HG03457 (cell line): ENCODE measurements around the gene RSRC1.
"Not testable (repeated sequence)": the region's sequence is repeated elsewhere in the genome, so short reads cannot be mapped to it uniquely, and the experiment has no call there.

Experiments used
- ATAC-seq: cut with Tn5 transposase; IDR thresholded peaks from one replicate; pipeline ENCODE4 v1.9.1; 2021; ENCODE audit warnings: moderate number of reproducible peaks; ENCODE audit not compliant: unreplicated experiment

RSRC1 gene

GRCh38 chr3:158109804-158110657 is at the start of gene RSRC1:
Gene RSRC1 (plus strand): TSS chr3:158110089. CDS start chr3:158122105, 12,016 bp downstream.
- peak; percentile 72 for ATAC-seq

DNA sequence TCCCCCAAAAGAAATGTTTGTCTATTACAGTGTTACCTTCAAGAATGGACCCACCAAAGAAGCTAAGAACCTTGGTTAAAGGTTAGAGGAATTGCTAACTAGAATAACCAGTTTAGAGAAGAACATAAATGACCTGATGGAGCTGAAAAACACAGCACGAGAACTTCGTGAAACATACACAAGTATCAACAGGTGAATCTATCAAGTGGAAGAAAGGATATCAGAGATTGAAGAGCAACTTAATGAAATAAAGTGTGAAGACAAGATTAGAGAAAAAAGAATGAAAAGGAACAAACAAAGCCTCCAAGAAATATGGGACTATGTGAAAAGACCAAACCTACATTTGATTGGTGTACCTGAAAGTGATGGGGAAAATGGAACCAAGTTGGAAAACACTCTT is 44.3 kb upstream of the RSRC1 start:
- ATAC-seq: not testable (repeated sequence)

DNA sequence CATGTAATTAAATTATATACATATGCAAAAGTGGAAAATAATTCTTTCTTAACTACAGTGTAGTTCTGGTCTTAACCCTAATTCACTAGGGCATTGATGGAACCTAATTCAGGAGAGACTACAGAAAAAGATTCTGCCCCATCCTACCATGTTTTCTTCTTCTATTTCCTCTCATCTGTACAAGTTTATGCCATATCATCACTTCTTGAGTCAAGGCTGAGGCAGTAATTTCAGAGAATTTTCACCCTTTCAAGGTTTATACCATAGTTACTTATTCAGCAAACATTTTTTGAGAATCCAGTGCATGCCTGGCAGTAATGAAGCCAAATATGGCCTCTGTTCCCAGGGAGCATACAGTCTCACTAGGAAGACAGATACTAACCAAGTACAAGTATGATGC is 37.1 kb upstream of the RSRC1 start:
- no peak for ATAC-seq

DNA sequence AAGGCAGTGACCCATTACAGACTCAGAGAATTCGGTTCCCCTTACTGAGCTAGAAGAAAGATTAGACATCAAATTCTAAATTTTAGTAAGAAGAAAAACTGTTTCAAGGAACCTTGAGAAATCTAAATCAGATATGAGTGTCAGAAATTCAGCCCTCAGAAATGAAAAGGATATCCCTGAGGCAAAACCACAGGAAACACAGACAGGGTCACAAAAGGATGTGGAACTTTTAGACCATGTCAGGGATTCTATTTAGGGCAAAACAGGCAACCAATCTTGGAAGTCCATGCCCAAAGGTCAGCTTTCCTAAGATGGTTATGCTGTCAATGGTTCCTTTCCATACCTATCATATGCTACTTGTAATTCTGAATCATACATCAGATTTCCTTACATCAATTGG is 35.3 kb upstream of the RSRC1 start:
- ATAC-seq: no peak

- ATAC-seq: no peak
Measured at GRCh38 chr3:158079599-158079998, 30.3 kb upstream of the RSRC1 start.

DNA sequence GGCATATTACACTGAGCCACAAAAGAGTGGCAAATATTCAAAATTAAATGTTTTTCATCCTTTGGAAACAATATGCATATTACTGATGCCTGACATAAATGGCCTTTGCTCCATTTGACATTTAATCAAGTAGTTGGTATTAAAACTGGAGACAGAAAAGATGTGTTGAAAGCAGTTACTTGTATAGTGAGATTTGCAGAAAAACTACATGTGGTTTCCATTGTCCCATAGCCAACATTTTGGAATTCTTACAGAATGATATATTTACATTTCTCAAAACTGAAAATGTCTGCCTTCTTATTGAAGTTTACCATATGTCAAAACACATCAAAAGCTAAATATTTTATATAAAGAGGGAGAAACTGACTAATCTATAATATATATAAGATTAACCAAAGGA is 25.2 kb upstream of the RSRC1 start:
- ATAC-seq: no peak

GRCh38 chr3:158085358-158085757 is 24.5 kb upstream of the RSRC1 start:
- no peak for ATAC-seq

DNA sequence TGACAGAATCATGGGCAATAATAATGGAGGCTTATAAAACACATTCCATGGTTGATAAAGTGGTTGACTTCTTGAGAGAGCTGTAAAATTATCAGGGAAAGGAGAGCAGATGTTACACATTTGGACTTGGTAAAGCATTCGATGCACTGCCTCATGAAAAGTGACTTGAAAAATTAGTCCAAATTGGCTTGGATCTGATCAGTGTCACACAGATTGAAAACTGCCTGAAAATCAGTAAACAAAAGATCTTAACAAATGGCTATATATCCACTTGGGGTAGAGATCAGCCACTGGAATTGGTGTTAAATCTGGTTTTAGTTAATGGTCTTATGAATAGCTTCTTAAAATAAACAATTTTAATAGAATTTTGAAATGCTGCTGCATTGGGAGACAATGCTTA is 24.0 kb upstream of the RSRC1 start:
- ATAC-seq: no peak

DNA sequence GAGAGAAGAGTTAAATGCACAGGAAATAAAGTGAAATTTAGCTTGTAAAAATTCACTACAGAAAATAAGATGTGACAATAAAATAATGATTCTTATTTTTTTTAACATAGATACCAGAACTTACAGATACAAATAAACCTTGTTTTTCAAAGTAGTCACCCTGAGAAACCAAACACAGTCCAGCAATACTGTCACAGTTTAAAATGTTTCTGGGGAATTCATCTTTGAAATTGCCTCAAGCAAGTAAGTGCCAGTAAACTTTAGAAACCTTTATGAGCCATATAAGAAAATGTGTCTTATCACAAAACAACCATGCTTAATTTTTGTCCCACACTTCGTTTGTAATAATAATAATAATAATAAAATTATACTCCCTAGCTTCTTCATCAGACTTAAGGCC is 23.5 kb upstream of the RSRC1 start:
- no peak for ATAC-seq

DNA sequence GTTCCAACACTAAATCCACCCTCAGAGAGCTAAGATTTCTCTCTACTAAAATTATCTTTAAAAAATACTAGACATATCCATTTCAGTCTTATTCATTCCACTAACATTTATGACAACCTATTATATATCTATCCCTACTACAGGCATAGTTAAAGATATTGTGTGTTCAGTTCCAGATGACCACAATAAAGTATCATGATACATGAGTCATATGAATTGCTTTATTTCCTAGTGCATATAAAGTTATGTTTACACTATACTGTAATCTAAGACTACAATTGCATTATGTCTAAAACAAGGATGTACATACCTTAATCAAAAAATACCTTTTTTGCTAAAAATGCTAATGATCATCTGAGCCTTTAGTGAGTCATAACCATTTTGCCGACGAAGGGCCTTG is 23.1 kb upstream of the RSRC1 start:
- ATAC-seq: no peak

DNA sequence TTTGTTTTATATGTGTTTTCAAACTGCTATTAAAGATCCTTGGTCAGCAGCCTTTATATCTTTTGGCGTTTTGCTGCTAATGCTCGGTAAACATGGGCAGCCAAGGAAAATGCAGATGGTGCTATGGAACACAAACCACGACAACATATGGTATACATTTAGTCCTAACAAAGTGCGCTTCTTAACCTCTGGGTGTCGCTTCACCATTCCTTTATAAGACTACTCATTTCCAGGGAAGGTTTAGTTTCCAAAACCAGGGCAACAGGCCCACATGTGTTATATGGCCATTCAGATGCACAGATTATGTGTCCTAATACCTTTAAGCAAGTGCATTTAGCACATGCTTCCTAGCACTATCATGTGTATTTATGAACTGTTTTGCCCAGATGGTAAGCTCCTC is 18.4 kb upstream of the RSRC1 start:
- no peak for ATAC-seq

DNA sequence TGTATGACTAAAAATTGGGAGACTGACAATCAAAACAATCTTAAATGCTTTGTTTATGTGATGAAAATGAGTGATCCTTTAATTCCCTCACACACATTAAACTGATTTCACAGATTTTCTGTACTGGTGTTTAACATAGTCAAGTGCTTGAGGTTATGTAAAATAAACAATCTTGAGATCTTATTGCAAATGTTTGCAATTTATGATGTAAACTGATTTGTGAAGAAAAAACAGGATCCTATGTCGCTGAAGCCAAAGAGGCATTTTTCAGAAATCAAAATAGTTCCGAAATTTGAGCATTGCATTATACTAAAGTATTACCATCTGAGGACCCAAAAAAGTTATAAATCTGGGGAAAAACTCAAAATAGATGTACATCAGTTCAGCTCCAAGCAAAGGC is 16.4 kb upstream of the RSRC1 start:
- no peak for ATAC-seq

- peak; percentile 35 for ATAC-seq
Measured at GRCh38 chr3:158094235-158095110, 15.4 kb upstream of the RSRC1 start.

- ATAC-seq: no peak
Measured at GRCh38 chr3:158095111-158095813, 14.6 kb upstream of the RSRC1 start.

GRCh38 chr3:158095814-158096704 is 13.8 kb upstream of the RSRC1 start:
- no peak for ATAC-seq

- no peak for ATAC-seq
Measured at GRCh38 chr3:158097081-158097592, 12.8 kb upstream of the RSRC1 start.

DNA sequence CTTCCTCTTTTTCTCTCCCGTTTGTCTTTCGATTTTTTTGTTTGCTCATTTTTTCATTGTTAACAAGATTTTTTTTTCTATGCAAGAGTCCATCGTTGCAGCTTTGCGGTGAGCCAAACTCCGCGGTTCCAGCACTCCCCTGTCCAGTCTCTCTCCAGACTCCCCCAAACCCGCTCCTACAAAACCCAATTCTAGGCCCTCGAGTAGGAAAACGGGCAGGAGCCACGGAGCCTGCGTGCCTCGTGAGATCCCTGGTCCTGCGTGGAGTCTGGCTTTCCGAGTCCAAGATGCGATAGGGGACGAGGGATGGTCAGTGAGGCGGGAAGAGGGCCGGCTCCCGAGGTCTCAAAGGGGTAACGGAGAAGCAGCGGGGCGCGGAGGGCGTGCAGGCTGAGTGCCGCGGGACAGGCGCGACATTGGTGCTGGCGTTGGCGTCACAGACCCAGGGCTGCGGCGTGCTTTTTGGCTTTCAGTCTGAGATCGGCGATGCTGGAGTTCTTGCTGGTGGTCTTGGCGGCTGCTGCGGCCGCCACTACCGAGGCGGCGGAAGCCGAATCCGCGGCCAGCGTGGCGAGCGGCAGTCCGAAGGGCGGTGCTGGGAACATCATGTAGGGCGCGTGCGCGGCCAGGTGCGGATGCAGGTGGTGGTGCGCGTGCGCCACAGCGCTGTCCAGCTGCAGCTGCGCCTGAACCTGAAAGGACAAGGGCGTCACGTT is 12.1 kb upstream of the RSRC1 start:
- ATAC-seq: peak; percentile 82

GRCh38 chr3:158098309-158098639 is 11.6 kb upstream of the RSRC1 start:
- ATAC-seq: no peak

- no peak for ATAC-seq
Measured at GRCh38 chr3:158098834-158099424, 11.0 kb upstream of the RSRC1 start.
